ENCODE data around the gene PCMT1.

DNA sequence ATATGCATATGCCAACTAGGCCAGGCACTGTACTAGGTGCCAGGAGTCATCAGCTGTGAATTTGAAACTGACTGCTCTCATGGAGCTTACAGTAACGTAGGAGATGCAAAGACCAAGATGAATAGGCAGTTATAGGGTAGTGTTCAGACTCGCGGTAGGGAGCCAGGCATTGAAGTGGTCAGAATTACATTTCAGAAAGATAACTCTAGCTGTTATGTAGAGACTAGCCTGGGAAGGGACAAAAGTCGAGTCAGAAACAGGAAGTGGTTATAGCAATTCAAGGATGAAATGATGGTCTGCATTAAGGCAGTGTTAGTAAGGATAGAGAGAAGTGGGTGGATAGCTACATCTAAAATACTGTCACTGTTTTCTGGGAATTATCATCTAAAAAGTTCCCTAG lies 56.6 kb downstream of the PCMT1 start:
- TF ChIP-seq, protein P1, sequence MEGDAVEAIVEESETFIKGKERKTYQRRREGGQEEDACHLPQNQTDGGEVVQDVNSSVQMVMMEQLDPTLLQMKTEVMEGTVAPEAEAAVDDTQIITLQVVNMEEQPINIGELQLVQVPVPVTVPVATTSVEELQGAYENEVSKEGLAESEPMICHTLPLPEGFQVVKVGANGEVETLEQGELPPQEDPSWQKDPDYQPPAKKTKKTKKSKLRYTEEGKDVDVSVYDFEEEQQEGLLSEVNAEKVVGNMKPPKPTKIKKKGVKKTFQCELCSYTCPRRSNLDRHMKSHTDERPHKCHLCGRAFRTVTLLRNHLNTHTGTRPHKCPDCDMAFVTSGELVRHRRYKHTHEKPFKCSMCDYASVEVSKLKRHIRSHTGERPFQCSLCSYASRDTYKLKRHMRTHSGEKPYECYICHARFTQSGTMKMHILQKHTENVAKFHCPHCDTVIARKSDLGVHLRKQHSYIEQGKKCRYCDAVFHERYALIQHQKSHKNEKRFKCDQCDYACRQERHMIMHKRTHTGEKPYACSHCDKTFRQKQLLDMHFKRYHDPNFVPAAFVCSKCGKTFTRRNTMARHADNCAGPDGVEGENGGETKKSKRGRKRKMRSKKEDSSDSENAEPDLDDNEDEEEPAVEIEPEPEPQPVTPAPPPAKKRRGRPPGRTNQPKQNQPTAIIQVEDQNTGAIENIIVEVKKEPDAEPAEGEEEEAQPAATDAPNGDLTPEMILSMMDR (IDR thresholded peaks at IDR 0.05; ENCODE audit: poor library complexity): no peak
- no peak for TF ChIP-seq EZH2 (IDR thresholded peaks at IDR 0.05; ENCODE audit: borderline replicate concordance)

Data from hepatocyte (in vitro differentiated cells).